Measurements from ENCODE around the gene RPL7A.

RPL7A gene

GRCh38 chr9:133304477-133305377 lies 43.3 kb upstream of the RPL7A start:
- TF ChIP-seq FOXP2 (optimal IDR thresholded peaks at IDR 0.05; ENCODE audit: borderline replicate concordance, extremely low read depth, extremely low read length, insufficient read depth), result no peak
- TF ChIP-seq SIN3A (IDR thresholded peaks at IDR 0.05; ENCODE audit: borderline replicate concordance, insufficient read depth, low read length), result no peak
- TF ChIP-seq TAF1 (IDR thresholded peaks at IDR 0.05; ENCODE audit: borderline replicate concordance, insufficient read depth, low read length), result no peak
- TF ChIP-seq POLR2AphosphoS5 (IDR thresholded peaks at IDR 0.05; ENCODE audit: low read depth, low read length), result no peak
- TF ChIP-seq REST (IDR thresholded peaks at IDR 0.05; ENCODE audit: insufficient read depth in 1 of 2, low read depth in 2 of 2, low read length in 2 of 2), result no peak

- TF ChIP-seq POLR2AphosphoS5 (IDR thresholded peaks at IDR 0.05; ENCODE audit: low read depth, low read length) (no peak), TAF1 (IDR thresholded peaks at IDR 0.05; ENCODE audit: borderline replicate concordance, insufficient read depth, low read length) (no peak), FOXP2 (optimal IDR thresholded peaks at IDR 0.05; ENCODE audit: borderline replicate concordance, extremely low read depth, extremely low read length, insufficient read depth) (no peak), SIN3A (IDR thresholded peaks at IDR 0.05; ENCODE audit: borderline replicate concordance, insufficient read depth, low read length) (no peak), REST (IDR thresholded peaks at IDR 0.05; ENCODE audit: insufficient read depth in 1 of 2, low read depth in 2 of 2, low read length in 2 of 2) (no peak)
Observed at GRCh38 chr9:133305731-133306130, 42.3 kb upstream of the RPL7A start.

GRCh38 chr9:133306242-133307204 lies 41.5 kb upstream of the RPL7A start:
- TF ChIP-seq FOXP2 (optimal IDR thresholded peaks at IDR 0.05; ENCODE audit: borderline replicate concordance, extremely low read depth, extremely low read length, insufficient read depth) (peak; percentile 33), POLR2AphosphoS5 (IDR thresholded peaks at IDR 0.05; ENCODE audit: low read depth, low read length) (no peak), TAF1 (IDR thresholded peaks at IDR 0.05; ENCODE audit: borderline replicate concordance, insufficient read depth, low read length) (no peak), SIN3A (IDR thresholded peaks at IDR 0.05; ENCODE audit: borderline replicate concordance, insufficient read depth, low read length) (no peak), REST (IDR thresholded peaks at IDR 0.05; ENCODE audit: insufficient read depth in 1 of 2, low read depth in 2 of 2, low read length in 2 of 2) (peak in 1 of 2 experiments; percentile 74; a peak in 2 of 4 replicates)

- TF ChIP-seq POLR2AphosphoS5 (IDR thresholded peaks at IDR 0.05; ENCODE audit: low read depth, low read length), result no peak
Observed at GRCh38 chr9:133307301-133307700, 40.7 kb upstream of the RPL7A start.

GRCh38 chr9:133309608-133310007 lies 38.4 kb upstream of the RPL7A start:
- TF ChIP-seq REST (IDR thresholded peaks at IDR 0.05; ENCODE audit: insufficient read depth in 1 of 2, low read depth in 2 of 2, low read length in 2 of 2) (no peak), TAF1 (IDR thresholded peaks at IDR 0.05; ENCODE audit: borderline replicate concordance, insufficient read depth, low read length) (no peak), SIN3A (IDR thresholded peaks at IDR 0.05; ENCODE audit: borderline replicate concordance, insufficient read depth, low read length) (no peak), FOXP2 (optimal IDR thresholded peaks at IDR 0.05; ENCODE audit: borderline replicate concordance, extremely low read depth, extremely low read length, insufficient read depth) (no peak), POLR2AphosphoS5 (IDR thresholded peaks at IDR 0.05; ENCODE audit: low read depth, low read length) (no peak)

Data from PFSK-1 (cell line).